ENCODE measurements around the gene CYP2A7. TPM values are rescaled to one million over a fixed set of nuclear protein-coding genes. Genes with fewer than 3 reads are reported as not detected.
"Not testable (repeated sequence)": the region's sequence is repeated elsewhere in the genome, so short reads cannot be mapped to it uniquely, and the experiment has no call there.

CYP2A7 gene
- polyA plus RNA-seq, 3 donors, result 0.09 to 0.29 (median 0.27) TPM

GRCh38 chr19:40842997-40843652 lies 38.9 kb downstream of the CYP2A7 start:
- not testable (repeated sequence) for DNase-seq

GRCh38 chr19:40842012-40842411 lies 40.0 kb downstream of the CYP2A7 start:
- DNase-seq, result not testable (repeated sequence)

- not testable (repeated sequence) for DNase-seq
Observed at GRCh38 chr19:40838477-40838876, 43.6 kb downstream of the CYP2A7 start.

GRCh38 chr19:40836754-40837429 lies 45.1 kb downstream of the CYP2A7 start:
- DNase-seq, result no peak

- not testable (repeated sequence) for DNase-seq
Observed at GRCh38 chr19:40833728-40834533, 48.1 kb downstream of the CYP2A7 start.

- not testable (repeated sequence) for DNase-seq
Observed at GRCh38 chr19:40832431-40832790, 49.6 kb downstream of the CYP2A7 start.

- DNase-seq, result no peak
Observed at GRCh38 chr19:40831502-40832430, 50.3 kb downstream of the CYP2A7 start.

- not testable (repeated sequence) for DNase-seq
Observed at GRCh38 chr19:40830741-40831140, 51.3 kb downstream of the CYP2A7 start.

GRCh38 chr19:40829205-40829604 lies 52.8 kb downstream of the CYP2A7 start:
- DNase-seq, result no peak

GRCh38 chr19:40827386-40828247 lies 54.4 kb downstream of the CYP2A7 start:
- no peak for DNase-seq

- not testable (repeated sequence) for DNase-seq
Observed at GRCh38 chr19:40826699-40827385, 55.2 kb downstream of the CYP2A7 start.

- DNase-seq, result not testable (repeated sequence)
Observed at GRCh38 chr19:40826312-40826698, 55.7 kb downstream of the CYP2A7 start.

- DNase-seq, result not testable (repeated sequence)
Observed at GRCh38 chr19:40825460-40826095, 56.5 kb downstream of the CYP2A7 start.

Other genes starting within 250 kb of the CYP2A7 start
- 10 to 100 TPM; 15.0 to 16.5 (median 16.4) TPM for gene NUMBL, start 191.6 kb downstream of the CYP2A7 start, polyA plus RNA-seq (ENCODE audit: insufficient read length in 3 of 3)
- gene COQ8B, start 165.3 kb downstream of the CYP2A7 start, polyA plus RNA-seq (ENCODE audit: insufficient read length in 3 of 3), result 10 to 100 TPM; 39.0 to 52.7 (median 49.0) TPM
- 10 to 100 TPM; 14.8 to 16.9 (median 16.8) TPM for gene ITPKC, start 165.1 kb downstream of the CYP2A7 start, polyA plus RNA-seq (ENCODE audit: insufficient read length in 3 of 3)
- 10 to 100 TPM; 16.9 to 19.7 (median 18.8) TPM for gene ACTMAP, start 131.8 kb downstream of the CYP2A7 start, polyA plus RNA-seq (ENCODE audit: insufficient read length in 3 of 3)
- 100 to 1,000 TPM; 112 to 138 (median 130) TPM for gene SNRPA, start 131.0 kb downstream of the CYP2A7 start, polyA plus RNA-seq (ENCODE audit: insufficient read length in 3 of 3)
- 1 to 10 TPM in 2 of 3 donors, under 1 TPM in 1; 0.30 to 5.0 (median 2.5) TPM for gene MIA, start 106.7 kb downstream of the CYP2A7 start, polyA plus RNA-seq (ENCODE audit: insufficient read length in 3 of 3)
- 10 to 100 TPM in 2 of 3 donors, 1 to 10 TPM in 1; 9.8 to 11.1 (median 10.6) TPM for gene RAB4B, start 104.0 kb downstream of the CYP2A7 start, polyA plus RNA-seq (ENCODE audit: insufficient read length in 3 of 3)
- 10 to 100 TPM; 72.6 to 85.6 (median 84.7) TPM for gene EGLN2, start 83.0 kb downstream of the CYP2A7 start, polyA plus RNA-seq (ENCODE audit: insufficient read length in 3 of 3)
- gene CYP2A6, start 31.8 kb downstream of the CYP2A7 start, polyA plus RNA-seq (ENCODE audit: insufficient read length in 3 of 3), result under 1 TPM in 2 of 3 donors, not detected in 1; 0.14 to 0.57 TPM
- 1 to 10 TPM; 2.0 to 3.3 (median 3.0) TPM for gene CYP2B6, start 109.1 kb upstream of the CYP2A7 start, polyA plus RNA-seq (ENCODE audit: insufficient read length in 3 of 3)
- not detected for gene CYP2A13, start 206.2 kb upstream of the CYP2A7 start, polyA plus RNA-seq (ENCODE audit: insufficient read length in 3 of 3)
- under 1 TPM in 1 of 3 donors, not detected in 2; 0.23 TPM for gene CYP2F1, start 232.2 kb upstream of the CYP2A7 start, polyA plus RNA-seq (ENCODE audit: insufficient read length in 3 of 3)

Data from renal pelvis (tissue), 4 donors.